Erythroblast (primary cell): Measurements from ENCODE around the gene ELMO2.

ENCODE experiments used
- GATA1 ChIP-seq: IDR thresholded peaks from 2 replicates; pipeline ENCODE4 v1.6.1; 2011; ENCODE audit warnings: low read depth, mild to moderate bottlenecking, control low read depth, low read length, moderate library complexity
- POLR2A ChIP-seq: IDR thresholded peaks from 2 replicates; pipeline ENCODE4 v1.6.1; 2011; ENCODE audit warnings: mild to moderate bottlenecking, low read length

DNA sequence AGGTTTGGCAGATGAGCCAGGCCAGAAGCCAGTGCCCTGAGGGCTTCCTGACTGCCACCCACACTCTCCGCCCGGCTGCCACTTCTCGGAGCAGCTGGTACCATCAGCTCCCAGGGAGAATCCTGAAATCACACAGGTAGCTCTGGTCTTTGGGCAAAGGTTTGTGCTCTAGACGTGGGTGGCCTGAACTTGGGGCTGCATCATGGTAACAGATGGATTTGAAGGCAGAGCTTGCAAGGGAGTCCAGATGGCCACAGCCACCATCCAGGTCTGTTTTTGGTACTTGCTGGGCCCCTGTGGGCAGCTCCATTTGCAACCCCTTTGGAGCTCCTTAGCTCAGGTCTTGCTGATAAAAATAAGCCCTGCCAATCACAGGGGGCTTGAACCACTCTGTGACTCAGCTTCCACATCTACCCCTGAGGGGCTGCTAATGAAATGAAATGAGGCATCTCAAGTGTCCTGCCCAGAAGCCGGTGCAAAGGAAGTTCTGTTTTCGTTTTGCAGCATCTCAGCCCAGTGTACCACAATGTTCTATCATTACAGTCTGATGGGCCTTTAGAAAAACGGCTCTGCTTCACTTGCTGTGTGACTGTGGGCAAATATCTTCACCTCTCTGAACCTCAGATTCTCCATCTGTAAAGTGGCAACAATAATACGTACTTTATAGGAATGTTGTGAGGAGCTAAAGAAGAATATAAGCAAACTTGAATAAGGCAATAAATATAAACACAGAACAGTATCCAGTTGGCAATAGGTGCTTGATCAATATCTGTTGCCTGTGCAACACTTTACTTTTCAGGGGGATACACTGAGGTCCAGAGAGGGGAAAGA, 73.0 kb downstream of the ELMO2 start:
- no peak for TF ChIP-seq POLR2A
- no peak for TF ChIP-seq GATA1
